Stimulated activated naive CD8-positive, alpha-beta T cell treated with anti-CD3 and anti-CD28 coated beads, Interleukin-15, Interleukin-2, amounts not matched to agents 100 ng/mL and 50 ng/mL, for 24 hours (primary cell): ENCODE results near the gene AGTPBP1.
A peak's percentile ranks its signal among the peaks of the same experiment; 100 is the strongest.

Experiments
- H3K27ac Mint-ChIP-seq: one replicate; pipeline ENCODE4 v1.8.0; 2021; ENCODE audit warnings: mild to moderate bottlenecking, mixed read lengths
- H3K27me3 Mint-ChIP-seq: one replicate; pipeline ENCODE4 v1.8.0; 2021; ENCODE audit warnings: mixed read lengths
- H3K36me3 Mint-ChIP-seq: one replicate; pipeline ENCODE4 v1.8.0; 2021; ENCODE audit warnings: low read depth, mixed read lengths
- H3K4me1 Mint-ChIP-seq: one replicate; pipeline ENCODE4 v1.8.0; 2021; ENCODE audit warnings: low read depth, mixed read lengths
- H3K4me3 Mint-ChIP-seq: one replicate; pipeline ENCODE4 v1.8.0; 2021; ENCODE audit warnings: mild to moderate bottlenecking, mixed read lengths
- H3K9me3 Mint-ChIP-seq: one replicate; pipeline ENCODE4 v1.8.0; 2021; ENCODE audit warnings: mixed read lengths

Gene AGTPBP1

DNA sequence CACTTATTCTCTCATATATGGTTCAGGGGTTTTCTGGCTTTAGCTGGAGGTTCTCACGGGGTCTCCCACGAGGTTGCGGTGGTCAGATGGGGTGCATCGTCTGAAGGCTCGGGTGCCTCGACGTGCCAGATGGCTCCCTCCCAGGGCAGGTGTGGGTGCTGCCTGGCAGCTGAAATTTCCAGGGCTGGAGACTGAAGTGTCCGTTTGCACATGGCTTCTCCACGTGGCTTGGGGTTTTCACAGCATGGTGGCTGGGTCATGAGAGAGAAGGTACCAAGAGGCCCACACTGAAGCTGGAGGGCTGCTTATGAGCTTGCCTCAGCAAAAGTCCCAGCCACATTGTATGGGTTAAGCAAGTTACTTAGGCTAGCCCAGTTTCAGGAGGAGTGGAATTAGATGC is 218.6 kb downstream of the AGTPBP1 start:
- no peak overlapping the region for H3K27ac Mint-ChIP-seq
- no peak overlapping the region for H3K4me3 Mint-ChIP-seq
- no peaks in the 10 kb centered on the region for H3K36me3 Mint-ChIP-seq
- H3K9me3 Mint-ChIP-seq = no peaks in the 10 kb centered on the region
- H3K27me3 Mint-ChIP-seq = peaks cover 60% of the 10 kb centered on the region
- peaks cover 8% of the 10 kb centered on the region for H3K4me1 Mint-ChIP-seq

DNA sequence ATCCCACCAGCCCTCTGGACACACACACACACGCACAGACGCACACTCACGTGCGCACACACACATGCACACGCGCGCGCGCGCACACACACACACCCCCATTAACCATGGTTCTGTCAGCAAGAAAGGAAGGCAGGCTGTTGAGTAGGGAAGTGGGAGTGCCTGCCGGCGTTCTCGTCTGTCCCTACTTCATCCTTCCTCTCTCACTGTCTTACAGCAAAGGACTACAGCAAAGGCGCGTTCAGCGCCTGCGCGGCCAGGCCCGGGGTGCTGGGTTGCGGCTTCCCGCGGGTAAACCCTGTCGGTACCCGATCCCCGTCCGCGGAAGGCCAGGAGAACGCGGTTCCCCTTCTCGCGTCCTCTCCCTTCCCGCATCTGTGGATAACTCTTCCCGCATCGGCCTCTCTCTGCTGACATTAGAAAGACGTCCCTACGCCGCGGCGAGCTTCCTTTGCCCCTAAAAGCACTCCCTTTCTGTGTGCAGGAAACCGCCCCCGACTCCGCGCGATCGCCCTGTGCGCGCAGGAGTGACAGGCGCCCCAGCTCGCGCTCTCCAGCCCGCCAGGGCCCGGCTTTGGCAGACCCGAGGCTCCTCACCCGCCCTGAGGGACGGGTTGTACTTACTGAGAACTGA is 219.2 kb downstream of the AGTPBP1 start:
- H3K4me1 Mint-ChIP-seq = peaks cover 8% of the 10 kb centered on the region
- peak overlapping the region; percentile 78 for H3K4me3 Mint-ChIP-seq
- no peaks in the 10 kb centered on the region for H3K36me3 Mint-ChIP-seq
- no peaks in the 10 kb centered on the region for H3K9me3 Mint-ChIP-seq
- H3K27ac Mint-ChIP-seq = no peak overlapping the region
- peaks cover 60% of the 10 kb centered on the region for H3K27me3 Mint-ChIP-seq

DNA sequence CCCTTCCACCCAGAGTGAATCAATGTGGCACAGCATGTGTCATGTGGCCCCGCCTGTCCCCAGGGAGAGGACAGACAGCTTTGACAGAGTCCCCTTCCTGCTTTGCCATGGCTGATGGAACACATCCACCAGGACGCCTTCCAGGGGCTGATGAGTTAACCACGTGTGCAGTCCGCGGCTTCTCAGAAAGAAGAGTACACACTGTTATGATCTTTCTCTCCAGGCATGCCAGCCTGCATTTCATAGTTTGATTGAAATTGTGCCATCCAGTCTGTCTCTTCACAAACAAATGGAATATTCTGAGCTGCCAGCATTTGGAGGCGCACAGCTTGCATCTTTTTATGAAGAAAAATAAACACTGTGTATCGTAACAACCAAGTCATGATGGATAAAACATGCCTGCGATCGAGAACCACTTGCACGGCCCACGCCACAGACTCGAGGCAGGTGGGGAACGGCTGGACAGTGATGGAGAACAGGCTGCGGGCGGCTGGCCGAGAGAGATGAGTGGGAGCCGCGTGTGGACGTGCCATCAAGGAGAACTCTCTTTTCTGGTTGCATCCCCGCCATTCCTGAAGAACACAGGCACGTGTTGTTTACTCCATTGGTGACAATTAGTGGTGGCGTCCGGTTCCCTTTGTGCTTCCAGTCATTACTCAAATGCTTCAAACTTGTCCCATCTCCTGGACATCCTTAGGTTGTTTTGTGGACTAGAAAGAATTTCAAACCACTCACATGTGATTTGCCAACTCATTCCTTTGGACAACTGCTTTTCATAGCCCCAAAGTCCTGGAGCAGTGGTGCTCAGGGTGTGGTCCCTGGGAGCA is 220.2 kb downstream of the AGTPBP1 start:
- Mint-ChIP-seq H3K4me3 (peak overlapping the region; percentile 78), H3K27me3 (peaks cover 68% of the 10 kb centered on the region), H3K4me1 (peaks cover 8% of the 10 kb centered on the region), H3K9me3 (no peaks in the 10 kb centered on the region), H3K27ac (no peak overlapping the region), H3K36me3 (no peaks in the 10 kb centered on the region)

DNA sequence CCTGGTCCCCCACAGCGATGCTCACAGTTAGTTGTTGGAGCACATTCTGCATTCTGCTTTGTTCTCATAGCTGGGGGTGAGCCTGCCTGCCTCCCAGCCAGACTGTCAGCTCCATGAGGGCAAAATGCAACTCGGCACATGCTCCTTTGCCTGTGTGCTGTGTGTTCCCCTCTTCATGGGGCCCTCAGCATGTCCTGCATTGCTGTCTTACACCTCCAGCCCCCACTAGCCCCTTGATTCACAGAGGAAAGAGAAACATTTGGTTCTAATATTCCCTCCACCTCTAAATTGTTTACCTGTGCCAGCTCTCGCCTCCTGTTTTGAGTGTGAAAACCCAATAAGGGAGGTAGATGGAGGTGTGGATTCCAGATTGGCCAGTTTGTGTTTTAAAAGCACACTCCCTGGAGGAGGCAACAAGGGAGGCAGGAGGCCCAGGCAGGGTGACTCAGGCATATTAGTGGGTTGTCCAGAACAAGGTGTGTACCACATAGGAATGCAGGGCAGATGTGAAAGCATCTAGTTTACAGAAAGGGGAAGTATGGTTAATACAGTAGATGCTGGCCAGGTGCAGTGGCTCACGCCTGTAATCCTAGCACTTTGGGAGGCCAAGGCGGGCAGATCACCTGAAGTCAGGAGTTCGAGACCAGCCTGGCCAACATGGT is 224.6 kb downstream of the AGTPBP1 start:
- no peak overlapping the region for H3K27ac Mint-ChIP-seq
- H3K36me3 Mint-ChIP-seq = no peaks in the 10 kb centered on the region
- H3K9me3 Mint-ChIP-seq = peaks cover 4% of the 10 kb centered on the region

DNA sequence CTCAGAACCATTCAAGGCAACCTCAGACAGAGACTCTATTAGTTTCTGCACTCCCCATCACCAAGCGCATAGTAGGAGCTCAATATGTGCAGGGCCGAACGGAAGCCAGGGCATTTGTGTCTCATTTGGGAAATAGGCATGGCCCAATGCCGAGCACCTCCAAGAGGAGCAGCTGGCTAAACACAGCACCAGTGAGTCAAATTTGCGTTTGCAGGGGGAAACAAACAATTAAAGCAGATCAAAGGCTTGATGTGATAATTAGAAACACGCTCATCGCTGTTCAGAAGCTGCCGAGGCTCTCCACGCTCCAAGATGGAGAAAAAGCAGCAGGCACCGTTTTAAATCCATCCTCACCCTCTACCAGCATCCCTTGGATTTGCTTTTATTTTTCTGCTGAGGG is 225.3 kb downstream of the AGTPBP1 start:
- Mint-ChIP-seq H3K27me3 (peaks cover 25% of the 10 kb centered on the region), H3K9me3 (peaks cover 4% of the 10 kb centered on the region), H3K4me1 (no peaks in the 10 kb centered on the region), H3K36me3 (no peaks in the 10 kb centered on the region), H3K4me3 (no peak overlapping the region), H3K27ac (no peak overlapping the region)

More for the DNA sequence above, 224.6 kb downstream of the AGTPBP1 start:
- Mint-ChIP-seq H3K4me1 (peaks cover 1% of the 10 kb centered on the region), H3K27me3 (peaks cover 31% of the 10 kb centered on the region), H3K4me3 (no peak overlapping the region)

DNA sequence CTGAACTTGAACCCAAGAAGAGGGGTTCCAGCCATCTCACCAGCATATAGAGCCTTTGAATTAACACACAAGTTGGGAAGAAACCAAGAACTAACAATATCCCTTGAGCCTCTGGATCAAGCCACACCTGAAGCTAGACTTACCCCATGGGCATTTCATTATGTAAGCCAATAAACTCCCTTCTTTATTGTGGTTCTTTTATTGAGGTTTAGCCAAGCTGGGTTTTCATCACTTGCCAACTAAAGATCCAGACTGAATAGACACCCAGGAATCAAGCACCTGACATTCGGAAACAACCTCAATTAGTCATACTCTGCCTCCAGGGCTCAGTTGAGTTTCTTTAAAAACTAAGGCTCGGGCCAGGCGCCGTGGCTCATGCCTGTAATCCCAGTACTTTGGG is 226.7 kb downstream of the AGTPBP1 start:
- H3K36me3 Mint-ChIP-seq = no peaks in the 10 kb centered on the region
- H3K27ac Mint-ChIP-seq = no peak overlapping the region
- H3K4me1 Mint-ChIP-seq = no peaks in the 10 kb centered on the region
- peaks cover 4% of the 10 kb centered on the region for H3K9me3 Mint-ChIP-seq
- H3K4me3 Mint-ChIP-seq = no peak overlapping the region
- H3K27me3 Mint-ChIP-seq = peaks cover 16% of the 10 kb centered on the region

DNA sequence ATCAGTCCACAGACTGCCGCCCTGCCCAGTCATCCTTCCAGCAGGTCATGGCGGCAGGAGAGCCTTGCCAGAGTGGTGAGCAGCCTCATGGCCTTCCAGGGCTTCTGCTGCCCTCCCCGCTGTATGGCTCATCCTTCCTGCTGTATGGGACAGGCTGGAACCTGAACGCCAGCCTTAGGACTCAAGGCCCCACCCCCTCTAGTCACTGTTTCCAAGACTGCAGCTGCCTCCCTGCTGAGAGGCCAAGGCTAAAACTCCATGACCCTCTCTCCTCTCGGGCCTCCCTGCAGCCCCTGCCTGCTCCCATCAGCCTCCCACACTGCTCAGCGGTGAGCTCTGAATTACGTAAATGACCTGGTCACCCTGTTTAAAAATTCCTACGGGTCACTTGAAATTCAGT is 227.5 kb downstream of the AGTPBP1 start:
- no peak overlapping the region for H3K27ac Mint-ChIP-seq
- peaks cover 4% of the 10 kb centered on the region for H3K9me3 Mint-ChIP-seq
- H3K27me3 Mint-ChIP-seq = peaks cover 12% of the 10 kb centered on the region
- no peak overlapping the region for H3K4me3 Mint-ChIP-seq
- no peaks in the 10 kb centered on the region for H3K4me1 Mint-ChIP-seq
- no peaks in the 10 kb centered on the region for H3K36me3 Mint-ChIP-seq

DNA sequence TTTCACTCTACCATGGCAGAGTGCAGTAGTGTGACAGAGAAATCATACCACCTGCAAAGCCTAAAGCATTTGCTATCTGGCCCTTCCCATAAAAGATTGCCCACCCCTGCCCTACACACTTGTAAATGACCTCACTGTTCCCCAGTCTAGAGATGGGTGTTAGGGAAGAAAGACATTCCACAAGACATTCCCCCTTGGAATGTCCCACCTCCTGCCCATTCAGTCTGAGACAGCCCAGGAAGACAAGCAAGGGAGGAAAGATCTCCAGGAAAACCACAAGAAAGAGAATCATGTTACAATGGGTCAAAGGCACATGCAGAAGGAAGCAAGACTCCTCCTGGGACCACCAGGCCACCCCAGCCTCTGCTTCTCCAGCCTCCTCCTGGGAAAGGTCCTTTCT is 230.0 kb downstream of the AGTPBP1 start:
- Mint-ChIP-seq H3K36me3 (no peaks in the 10 kb centered on the region), H3K4me1 (no peaks in the 10 kb centered on the region), H3K4me3 (no peak overlapping the region), H3K9me3 (peaks cover 4% of the 10 kb centered on the region), H3K27me3 (peaks cover 17% of the 10 kb centered on the region), H3K27ac (no peak overlapping the region)

DNA sequence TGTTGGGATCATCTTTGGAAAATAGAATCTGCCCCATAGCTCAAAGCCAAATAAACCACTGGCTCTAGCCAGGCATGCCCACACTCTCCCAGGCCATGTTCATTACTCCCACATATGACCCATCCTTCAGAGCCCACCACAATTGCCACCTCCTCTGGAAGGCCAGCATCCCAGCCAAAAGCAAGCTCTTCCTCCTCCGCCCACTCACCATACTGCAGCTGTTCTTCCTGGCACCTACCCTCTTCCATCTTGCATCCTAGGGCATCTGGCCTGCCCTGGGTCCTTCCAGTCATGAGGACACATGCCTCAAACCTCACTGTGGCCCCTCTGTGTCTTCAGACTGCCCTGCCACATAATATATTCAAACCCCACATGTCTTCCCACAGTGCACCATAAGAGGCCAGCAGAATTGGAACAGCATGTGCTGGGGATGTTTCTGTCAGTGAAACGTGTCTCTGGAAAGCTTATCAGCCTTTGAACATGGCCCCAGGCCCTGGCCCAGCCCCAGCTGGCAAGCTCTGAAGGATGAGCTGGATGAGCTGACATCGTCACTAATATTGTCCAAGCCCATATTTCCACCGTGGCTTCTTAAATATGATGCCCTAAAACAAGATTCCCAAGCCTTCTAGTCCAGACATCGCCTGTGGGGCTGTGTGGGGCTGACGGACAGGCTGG is 230.8 kb downstream of the AGTPBP1 start:
- Mint-ChIP-seq H3K4me3 (no peak overlapping the region), H3K9me3 (peaks cover 4% of the 10 kb centered on the region), H3K27me3 (peaks cover 15% of the 10 kb centered on the region), H3K27ac (no peak overlapping the region), H3K4me1 (no peaks in the 10 kb centered on the region), H3K36me3 (no peaks in the 10 kb centered on the region)

DNA sequence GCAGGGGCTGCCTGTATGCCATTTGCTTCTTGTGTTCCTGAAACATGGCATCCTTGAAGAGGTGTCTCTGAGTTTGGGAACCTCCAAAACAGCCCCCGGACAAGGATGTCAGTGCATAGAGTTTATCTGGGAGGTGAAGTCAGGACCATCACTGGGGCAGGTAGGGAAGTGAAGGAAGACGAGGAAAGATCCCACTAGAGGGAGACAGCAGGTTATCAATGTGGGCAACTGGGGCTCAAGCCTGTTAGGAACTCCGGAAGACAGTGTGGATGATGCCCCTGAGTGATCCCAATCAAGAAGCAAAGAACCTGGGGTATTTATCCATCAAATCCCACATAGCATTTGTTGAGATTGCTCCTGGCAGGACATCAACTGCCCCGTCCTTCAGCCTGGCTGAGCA is 233.1 kb downstream of the AGTPBP1 start:
- no peak overlapping the region for H3K4me3 Mint-ChIP-seq
- peaks cover 11% of the 10 kb centered on the region for H3K27me3 Mint-ChIP-seq
- no peaks in the 10 kb centered on the region for H3K36me3 Mint-ChIP-seq
- no peak overlapping the region for H3K27ac Mint-ChIP-seq
- H3K4me1 Mint-ChIP-seq = no peaks in the 10 kb centered on the region
- no peaks in the 10 kb centered on the region for H3K9me3 Mint-ChIP-seq

DNA sequence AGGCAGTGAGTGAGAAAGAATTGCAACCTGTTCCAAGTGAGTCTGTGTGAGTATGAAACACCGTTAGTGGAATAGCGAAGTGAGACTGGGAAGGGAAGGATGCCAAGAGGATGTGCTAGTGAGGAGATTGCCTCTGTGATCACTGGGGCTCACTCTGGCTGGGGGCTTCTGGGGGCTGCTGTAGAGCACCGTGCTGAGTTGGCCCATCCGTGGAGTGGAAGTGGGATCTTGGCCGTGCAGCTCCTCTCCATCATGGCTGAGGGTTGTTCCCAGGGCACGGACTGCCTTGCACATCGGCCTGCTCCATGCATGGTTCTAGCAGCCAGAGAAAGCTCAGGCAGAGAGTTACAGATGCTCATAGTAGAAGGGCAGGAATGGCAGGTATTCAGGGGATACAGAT is 236.1 kb downstream of the AGTPBP1 start:
- H3K4me1 Mint-ChIP-seq = no peaks in the 10 kb centered on the region
- H3K9me3 Mint-ChIP-seq = no peaks in the 10 kb centered on the region

DNA sequence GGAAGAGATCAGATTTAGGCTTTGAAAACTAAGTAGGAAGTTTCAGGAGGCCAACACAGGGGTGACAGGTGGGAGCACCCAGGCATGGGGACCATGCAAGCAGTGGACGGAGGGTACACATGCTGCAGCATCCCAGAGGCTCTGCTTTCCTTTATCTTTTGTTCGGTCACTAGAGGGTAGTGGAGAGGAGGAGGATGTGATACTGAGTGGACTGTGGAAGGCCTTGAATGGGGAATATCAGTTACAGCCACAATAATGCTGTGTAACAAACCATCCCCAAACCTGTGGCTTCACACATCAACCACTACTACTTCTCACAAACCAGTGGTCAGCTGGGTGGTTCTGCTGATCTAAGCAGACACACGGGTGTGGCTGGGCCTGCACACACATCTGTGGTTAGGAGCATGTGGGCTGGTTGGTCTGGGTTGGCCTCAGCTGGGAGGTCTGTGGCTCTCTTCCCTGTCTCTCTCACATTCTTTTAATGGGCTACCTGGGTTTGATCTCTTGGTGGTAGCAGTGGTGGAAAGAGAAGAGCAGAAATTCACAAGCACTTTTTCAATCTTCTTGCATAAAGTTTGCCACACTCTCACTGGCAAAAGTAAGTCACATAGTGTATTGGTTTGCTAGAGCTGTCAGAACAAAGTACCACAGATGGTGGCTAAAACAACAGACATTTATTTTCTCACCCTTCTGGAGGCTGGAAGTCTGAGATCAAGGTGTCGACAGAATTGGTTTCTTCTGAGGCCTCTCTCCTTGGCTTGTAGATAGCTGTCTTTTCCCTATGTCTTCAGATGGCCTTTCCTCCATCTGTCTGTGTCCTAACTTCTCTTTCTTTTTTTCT is 238.7 kb downstream of the AGTPBP1 start:
- Mint-ChIP-seq H3K9me3 (peaks cover 6% of the 10 kb centered on the region), H3K27me3 (peaks cover 24% of the 10 kb centered on the region), H3K4me1 (no peaks in the 10 kb centered on the region), H3K4me3 (no peak overlapping the region), H3K27ac (no peak overlapping the region), H3K36me3 (no peaks in the 10 kb centered on the region)

More for the DNA sequence above, 236.1 kb downstream of the AGTPBP1 start:
- Mint-ChIP-seq H3K4me3 (no peak overlapping the region), H3K27ac (no peak overlapping the region), H3K36me3 (no peaks in the 10 kb centered on the region), H3K27me3 (peaks cover 19% of the 10 kb centered on the region)

DNA sequence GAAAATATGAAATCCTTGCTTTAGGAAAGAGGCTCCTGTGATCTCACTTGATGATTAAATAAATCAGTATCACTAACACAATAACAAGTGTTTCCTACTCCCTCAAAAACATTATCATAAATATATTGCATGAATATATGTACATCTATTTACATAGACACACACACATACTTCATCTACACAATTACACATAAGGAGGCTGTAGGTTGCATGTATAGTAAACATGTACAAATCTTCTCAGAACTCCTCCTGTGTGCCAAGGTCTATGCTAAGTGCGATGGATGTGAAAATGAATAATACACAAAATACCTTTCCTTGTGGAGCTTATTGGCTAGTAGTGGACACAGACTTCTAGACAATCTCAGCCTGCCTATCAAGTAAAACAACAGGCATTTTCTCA is 239.9 kb downstream of the AGTPBP1 start:
- Mint-ChIP-seq H3K27me3 (peaks cover 21% of the 10 kb centered on the region), H3K4me1 (no peaks in the 10 kb centered on the region), H3K27ac (no peak overlapping the region), H3K9me3 (peaks cover 7% of the 10 kb centered on the region), H3K4me3 (no peak overlapping the region), H3K36me3 (no peaks in the 10 kb centered on the region)

DNA sequence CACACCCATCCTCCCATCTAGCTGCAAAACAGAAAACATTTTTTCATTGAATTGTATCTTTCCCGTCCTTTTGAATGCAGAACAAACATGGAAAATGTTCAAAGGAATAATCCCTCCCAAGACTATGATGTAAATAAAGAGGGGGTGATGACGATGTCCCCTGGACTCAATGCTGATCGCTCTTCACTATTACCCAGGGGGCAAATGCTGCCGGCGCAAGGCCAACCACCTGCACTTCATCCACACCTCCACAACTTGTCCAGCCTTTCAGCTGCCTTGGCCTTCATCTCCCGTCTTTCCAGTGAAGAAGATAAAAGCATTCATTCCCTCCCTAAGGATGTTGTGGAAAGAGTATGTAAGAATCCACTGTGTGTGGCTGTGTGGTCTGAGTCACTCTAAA is 240.3 kb downstream of the AGTPBP1 start:
- peaks cover 22% of the 10 kb centered on the region for H3K27me3 Mint-ChIP-seq
- H3K4me3 Mint-ChIP-seq = no peak overlapping the region
- H3K9me3 Mint-ChIP-seq = peaks cover 10% of the 10 kb centered on the region
- H3K27ac Mint-ChIP-seq = no peak overlapping the region
- H3K36me3 Mint-ChIP-seq = no peaks in the 10 kb centered on the region
- no peaks in the 10 kb centered on the region for H3K4me1 Mint-ChIP-seq
